ENCODE data around the gene PTTG1. TPM values are rescaled to one million over a fixed set of nuclear protein-coding genes. Genes with fewer than 3 reads are reported as not detected.

PTTG1 gene
- total and polyA plus RNA-seq, 9 donors, result 0.77 to 12.9 (median 3.6) TPM; not detected in 1

DNA sequence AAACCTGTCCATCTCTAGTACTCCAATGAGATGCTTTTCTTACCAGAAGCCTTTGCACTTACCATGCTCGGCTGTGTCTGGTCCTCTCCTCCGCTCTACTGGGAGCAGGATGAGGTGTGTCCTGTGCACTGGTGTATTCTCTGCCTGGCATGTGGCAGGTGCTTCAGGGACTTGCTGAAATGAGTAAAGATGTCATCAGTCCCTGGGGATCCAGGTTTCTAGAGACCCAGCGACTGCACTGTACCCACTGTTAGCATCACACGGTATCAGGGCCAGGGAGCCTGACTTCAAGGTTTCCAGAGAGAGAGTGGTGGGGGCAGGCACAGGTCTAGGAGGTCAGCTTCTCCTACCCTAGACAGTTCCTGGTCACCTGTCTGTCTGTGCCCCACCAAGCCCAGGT, 10.5 kb downstream of the PTTG1 start:
- intact Hi-C loops (cut with DNase I), result no loop called here
- no peak for DNase-seq
- H3K27ac ChIP-seq, result no peak overlapping the region
- H3K9me3 ChIP-seq, result no peaks in the 10 kb centered on the region
- no peaks in the 10 kb centered on the region for H3K4me1 ChIP-seq (ENCODE audit: insufficient read depth)
- 93 to 97% (median 94%) methylated on average over 4 of the region's 4 CpGs for WGBS, 3 donors
- no peaks in the 10 kb centered on the region for H3K36me3 ChIP-seq
- H3K4me3 ChIP-seq, result no peak overlapping the region
- no peaks in the 10 kb centered on the region for H3K27me3 ChIP-seq
- TF ChIP-seq, protein P1, sequence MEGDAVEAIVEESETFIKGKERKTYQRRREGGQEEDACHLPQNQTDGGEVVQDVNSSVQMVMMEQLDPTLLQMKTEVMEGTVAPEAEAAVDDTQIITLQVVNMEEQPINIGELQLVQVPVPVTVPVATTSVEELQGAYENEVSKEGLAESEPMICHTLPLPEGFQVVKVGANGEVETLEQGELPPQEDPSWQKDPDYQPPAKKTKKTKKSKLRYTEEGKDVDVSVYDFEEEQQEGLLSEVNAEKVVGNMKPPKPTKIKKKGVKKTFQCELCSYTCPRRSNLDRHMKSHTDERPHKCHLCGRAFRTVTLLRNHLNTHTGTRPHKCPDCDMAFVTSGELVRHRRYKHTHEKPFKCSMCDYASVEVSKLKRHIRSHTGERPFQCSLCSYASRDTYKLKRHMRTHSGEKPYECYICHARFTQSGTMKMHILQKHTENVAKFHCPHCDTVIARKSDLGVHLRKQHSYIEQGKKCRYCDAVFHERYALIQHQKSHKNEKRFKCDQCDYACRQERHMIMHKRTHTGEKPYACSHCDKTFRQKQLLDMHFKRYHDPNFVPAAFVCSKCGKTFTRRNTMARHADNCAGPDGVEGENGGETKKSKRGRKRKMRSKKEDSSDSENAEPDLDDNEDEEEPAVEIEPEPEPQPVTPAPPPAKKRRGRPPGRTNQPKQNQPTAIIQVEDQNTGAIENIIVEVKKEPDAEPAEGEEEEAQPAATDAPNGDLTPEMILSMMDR (IDR thresholded peaks at IDR 0.05), result no peak
- TF ChIP-seq POLR2A (IDR thresholded peaks at IDR 0.05) (no peak), EP300 (IDR thresholded peaks at IDR 0.05) (no peak)

DNA sequence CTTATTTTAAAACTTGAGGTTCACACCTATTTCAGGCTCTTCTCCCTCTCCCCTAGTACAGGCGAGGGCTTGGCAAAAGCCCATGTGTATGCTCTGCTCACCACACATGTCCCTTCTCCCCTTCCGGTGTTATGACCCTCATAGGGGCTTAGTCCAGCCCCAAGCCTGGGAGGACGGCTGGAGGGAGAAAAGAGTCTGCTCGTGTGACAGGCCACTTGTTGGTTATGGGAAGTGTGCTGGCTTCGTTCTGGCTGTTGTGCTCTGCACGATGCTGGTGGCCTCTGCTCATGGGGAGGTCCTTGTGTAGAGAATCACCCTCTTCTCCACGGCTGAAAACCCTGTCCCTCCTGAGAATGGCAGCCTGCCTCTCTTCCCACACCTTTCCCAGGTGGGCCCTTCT, 11.1 kb downstream of the PTTG1 start:
- 81 to 89% (median 85%) methylated on average over 7 of the region's 7 CpGs for WGBS, 3 donors
- Histone ChIP-seq H3K27ac (no peak overlapping the region), H3K36me3 (no peaks in the 10 kb centered on the region), H3K4me1 (ENCODE audit: insufficient read depth) (no peaks in the 10 kb centered on the region), H3K27me3 (no peaks in the 10 kb centered on the region), H3K9me3 (no peaks in the 10 kb centered on the region), H3K4me3 (no peak overlapping the region)
- no peak for TF ChIP-seq POLR2A (IDR thresholded peaks at IDR 0.05)
- no peak for TF ChIP-seq EP300 (IDR thresholded peaks at IDR 0.05)
- TF ChIP-seq, protein P1 (IDR thresholded peaks at IDR 0.05), result no peak
- no peak for DNase-seq
- intact Hi-C loops (cut with DNase I), result no loop called here

DNA sequence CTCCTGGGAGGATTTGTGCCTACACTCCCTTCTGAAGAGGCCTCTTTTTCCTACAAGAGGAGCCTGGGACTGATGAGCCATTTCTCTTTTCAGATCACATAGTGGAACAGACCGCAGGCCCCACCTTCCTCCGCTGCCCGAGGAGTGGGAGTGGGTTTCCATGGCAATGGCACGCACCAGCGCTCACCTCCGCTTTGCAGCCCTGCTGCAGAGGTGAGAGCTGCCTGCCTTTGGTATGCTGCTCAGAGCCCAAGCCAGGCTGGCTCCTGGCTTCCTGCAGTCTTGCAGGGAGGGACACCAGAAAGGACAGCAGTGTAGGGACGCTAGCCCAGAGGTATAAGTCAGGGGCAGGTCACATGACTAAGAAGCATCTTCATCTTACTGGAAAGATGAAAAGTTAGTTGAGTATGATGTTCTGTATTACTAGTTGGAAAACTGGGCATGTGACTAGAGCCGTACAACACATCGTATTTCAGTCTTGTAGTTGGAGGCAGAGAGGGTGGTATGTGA, 12.4 kb downstream of the PTTG1 start:
- Histone ChIP-seq H3K36me3 (no peaks in the 10 kb centered on the region), H3K4me1 (ENCODE audit: insufficient read depth) (no peaks in the 10 kb centered on the region), H3K27me3 (no peaks in the 10 kb centered on the region), H3K9me3 (no peaks in the 10 kb centered on the region), H3K4me3 (no peak overlapping the region), H3K27ac (no peak overlapping the region)
- 26 to 35% (median 33%) methylated on average over 9 of the region's 9 CpGs for WGBS, 3 donors
- TF ChIP-seq, protein P1 (IDR thresholded peaks at IDR 0.05), result no peak
- no peak for TF ChIP-seq POLR2A (IDR thresholded peaks at IDR 0.05)
- TF ChIP-seq EP300 (IDR thresholded peaks at IDR 0.05), result no peak
- DNase-seq, result no peak
- intact Hi-C loops (cut with DNase I), result no loop called here

DNA sequence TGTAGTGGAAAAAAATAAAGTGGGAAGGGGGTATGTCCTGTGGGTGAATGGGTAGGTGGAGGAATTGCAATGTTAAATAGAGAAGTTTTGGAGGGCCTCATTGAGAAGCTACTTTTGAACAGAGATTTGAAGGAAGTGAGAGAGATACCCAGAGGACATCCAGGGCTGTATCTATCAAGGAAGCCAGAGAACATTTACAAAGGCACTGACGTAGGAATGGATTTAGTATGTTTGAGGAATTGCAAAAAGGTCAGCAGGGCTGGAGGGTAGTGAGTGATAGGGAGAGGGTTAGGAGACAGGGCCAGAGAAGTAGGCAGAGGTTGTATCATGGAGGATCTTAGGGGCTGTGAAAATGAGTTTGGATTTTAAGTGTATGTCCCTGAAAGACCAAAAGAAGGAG, 13.9 kb downstream of the PTTG1 start:
- no peaks in the 10 kb centered on the region for H3K27me3 ChIP-seq
- DNase-seq, result no peak
- TF ChIP-seq EP300 (IDR thresholded peaks at IDR 0.05) (no peak), POLR2A (IDR thresholded peaks at IDR 0.05) (no peak)
- TF ChIP-seq, protein P1 (IDR thresholded peaks at IDR 0.05), result no peak
- H3K36me3 ChIP-seq, result no peaks in the 10 kb centered on the region
- no peaks in the 10 kb centered on the region for H3K9me3 ChIP-seq
- H3K4me1 ChIP-seq (ENCODE audit: insufficient read depth), result no peaks in the 10 kb centered on the region
- H3K27ac ChIP-seq, result no peak overlapping the region
- H3K4me3 ChIP-seq, result no peak overlapping the region
- intact Hi-C loops (cut with DNase I), result no loop called here
- 80 to 81% (median 81%) methylated on average over 1 of the region's 1 CpG for WGBS, 3 donors
